HepG2 (cell line): Measurements from ENCODE around the gene PCLO. TPM values are rescaled to one million over a fixed set of nuclear protein-coding genes. Genes with fewer than 3 reads are reported as not detected.

Experiments
- ATAC-seq: fragments of 200-7000 bp; cut with Tn5 transposase; 3 replicates; pipeline ENCODE4 v1.9.1; 2020; ENCODE audit warnings: mild to moderate bottlenecking, moderate library complexity
- BruUV-seq: library from RNA; stranded (reverse); fragments of 400-500 nt; replicated peaks from 2 replicates; lab custom pipeline; 2021; lab: Mats Ljungman, UMichigan
- CTCF ChIA-PET: fragments of 300-600 bp; formaldehyde crosslinking; extraction: SDS; loops from one replicate; lab custom pipeline; 2021; ENCODE audit warnings: low total read pairs, inconsistent platforms, low intra/inter-chr PET ratio; lab: Yijun Ruan, JAX
- POLR2A ChIA-PET: fragments of 350-600 bp; sonication (Branson Sonifier 250); formaldehyde crosslinking; loops from one replicate; lab custom pipeline; 2020; ENCODE audit warnings: antibody characterized with exemption, inconsistent platforms; lab: Yijun Ruan, JAX
- DNase-seq: peaks from one replicate; pipeline ENCODE4 v3.0.0-alpha.2; 2015; ENCODE audit warnings: low spot score
- FAIRE-seq: peaks from 3 replicates; lab custom pipeline; 2011; peaks lifted over from hg19 to GRCh38; lab: Jason Lieb, UNC
- H2AFZ ChIP-seq: one replicate; pipeline ENCODE4 v1.6.1; 2011; ENCODE audit warnings: low read length, inconsistent platforms
- H3K27ac ChIP-seq: fragments of 300-600 bp; 3 replicates; pipeline ENCODE4 v1.8.0; 2011; ENCODE audit warnings: mixed run types, mild to moderate bottlenecking, mixed read lengths, low read length, inconsistent platforms; ENCODE audit not compliant: insufficient read depth; ENCODE audit errors: extremely low read length
- H3K27me3 ChIP-seq, 2 experiments: fragments of 200-600 bp in 1 of 2; 2 replicates in 1 of 2; 3 replicates in 1 of 2; pipeline versions ENCODE4 v1.6.0 to v1.8.0; 2011; ENCODE audit warnings: low read length in 2 of 2, mild to moderate bottlenecking in 2 of 2, moderate library complexity in 2 of 2, inconsistent platforms in 1 of 2; ENCODE audit not compliant: insufficient read depth in 2 of 2, control insufficient read depth in 1 of 2
- H3K36me3 ChIP-seq, 2 experiments: fragments of 200-600 bp in 1 of 2; replicated peaks in 1 of 2; 2 replicates in 1 of 2; 3 replicates in 1 of 2; pipeline versions ENCODE4 v1.5.1 to v1.8.0; 2011; ENCODE audit warnings: low read length in 2 of 2, inconsistent platforms in 1 of 2; ENCODE audit not compliant: insufficient read depth in 2 of 2, control insufficient read depth in 1 of 2
- H3K4me1 ChIP-seq: 2 replicates; pipeline ENCODE4 v1.5.1; 2012; ENCODE audit warnings: low read length, inconsistent platforms; ENCODE audit not compliant: insufficient read depth
- H3K4me2 ChIP-seq: 2 replicates; pipeline ENCODE4 v1.6.0; 2011; ENCODE audit warnings: low read depth, low read length, inconsistent platforms
- H3K4me3 ChIP-seq, 3 experiments: fragments of 200-600 bp in 1 of 3; sonication (generic), shearing (Covaris generic) in 1 of 3; replicated peaks in 1 of 3; 2 replicates each; pipeline ENCODE4 v1.5.1; 2011 to 2016; ENCODE audit warnings: low read length in 3 of 3, inconsistent platforms in 2 of 3, low read depth in 2 of 3, mild to moderate bottlenecking in 2 of 3, control low read depth in 1 of 3, mixed read lengths in 1 of 3; ENCODE audit not compliant: insufficient read depth in 1 of 3
- H3K79me2 ChIP-seq: one replicate; pipeline ENCODE4 v1.6.1; 2011; ENCODE audit warnings: low read length, inconsistent platforms; ENCODE audit not compliant: insufficient read depth
- H3K9ac ChIP-seq: 2 replicates; pipeline ENCODE4 v1.6.0; 2011; ENCODE audit warnings: mild to moderate bottlenecking, low read depth, low read length, inconsistent platforms; ENCODE audit not compliant: insufficient read depth
- H3K9me3 ChIP-seq: 2 replicates; pipeline ENCODE4 v1.5.1; 2012; ENCODE audit warnings: mild to moderate bottlenecking, low read length
- H4K20me1 ChIP-seq: 2 replicates; pipeline ENCODE4 v1.6.0; 2011; ENCODE audit warnings: inconsistent platforms, mild to moderate bottlenecking, low read length, moderate library complexity; ENCODE audit not compliant: insufficient read depth
- AFF4 ChIP-seq: sonication (generic); formaldehyde crosslinking; IDR thresholded peaks from 2 replicates; pipeline ENCODE4 v1.4.0; 2020; ENCODE audit warnings: missing genetic modification reagents
- CBX1 ChIP-seq: IDR thresholded peaks from one replicate; pipeline ENCODE4 v1.6.1; 2016; ENCODE audit warnings: antibody characterized with exemption, low read depth
- MATR3 ChIP-seq: sonication (generic); formaldehyde crosslinking; IDR thresholded peaks from 2 replicates; pipeline ENCODE4 v1.4.0; 2020; ENCODE audit warnings: missing genetic modification reagents
- NFE2L1 ChIP-seq: sonication (generic); formaldehyde crosslinking; IDR thresholded peaks from 2 replicates; pipeline ENCODE4 v1.4.0; 2020; ENCODE audit warnings: missing genetic modification reagents, mild to moderate bottlenecking, borderline replicate concordance
- NFKB2 ChIP-seq: sonication (generic); formaldehyde crosslinking; IDR thresholded peaks from 2 replicates; pipeline ENCODE4 v1.4.0; 2020; ENCODE audit warnings: missing genetic modification reagents, borderline replicate concordance
- SPEN ChIP-seq: sonication (generic); formaldehyde crosslinking; IDR thresholded peaks from 2 replicates; pipeline ENCODE4 v1.5.1; 2020; ENCODE audit warnings: low read depth, mild to moderate bottlenecking, missing genetic modification reagents
- XBP1 ChIP-seq: sonication (generic); formaldehyde crosslinking; IDR thresholded peaks from 2 replicates; pipeline ENCODE4 v1.5.0; 2020; ENCODE audit warnings: missing genetic modification reagents
- ZC3H13 ChIP-seq: sonication (generic); formaldehyde crosslinking; IDR thresholded peaks from 2 replicates; pipeline ENCODE4 v1.8.1; 2023; ENCODE audit warnings: mild to moderate bottlenecking, missing genetic modification reagents, moderate library complexity
- ZNF510 ChIP-seq: sonication (generic); formaldehyde crosslinking; IDR thresholded peaks from 2 replicates; pipeline ENCODE4 v1.4.0; 2020; ENCODE audit warnings: low read depth, mild to moderate bottlenecking, missing genetic modification reagents
- WGBS: methylation state at CpG from one replicate; pipeline ENCODE4 v1.1.6; 2017; ENCODE audit warnings: low lambda C conversion rate; 5-methylcytosine and 5-hydroxymethylcytosine counted together
- in situ Hi-C: cut with HindIII; loops from 2 replicates; pipeline ENCODE4 v1.10.0; 2017; ENCODE audit warnings: low pct_unique_long_range_greater_than_20kb; ENCODE audit not compliant: extremely low pct_ligation_motif_present
- intact Hi-C: fragments of 100-400 bp; cut with micrococcal nuclease; formaldehyde crosslinking; loops from one replicate; pipeline ENCODE4 v1.10.0; 2022; ENCODE audit not compliant: unreplicated experiment
- polyA plus RNA-seq, 8 experiments: library from polyadenylated mRNA; depleted of rRNA in 3 of 8; stranded (reverse) in 7 of 8; unstranded in 1 of 8; fragments of >200 nt; fragmentation: Illumina TruSeq in 4 of 8; extraction: Trizol in 4 of 8; gene quantifications; 2 replicates each; pipeline versions ENCODE4 v1.2.1 to v1.2.3, GENCODE V29; 2011 to 2016; ENCODE audit warnings: low read depth in 4 of 8, missing spikeins in 1 of 8, mixed read lengths in 1 of 8; ENCODE audit not compliant: insufficient read depth in 1 of 8
- total RNA-seq, 5 experiments: library from RNA; depleted of rRNA; stranded (reverse); fragments of >200 nt; fragmentation: Illumina TruSeq; extraction: Trizol; gene quantifications; 2 replicates each; pipeline ENCODE4 v1.2.3, GENCODE V29; 2016; ENCODE audit warnings: low read depth in 1 of 5
- TF ChIP-seq, protein P1 (sequence below): sonication (generic); formaldehyde crosslinking; IDR thresholded peaks from 2 replicates; pipeline ENCODE4 v1.8.1; 2023; ENCODE audit warnings: mild to moderate bottlenecking, moderate library complexity, missing genetic modification reagents
- TF ChIP-seq, protein P2 (sequence below): sonication (generic); formaldehyde crosslinking; IDR thresholded peaks from 2 replicates; pipeline ENCODE4 v1.9.0; 2021; ENCODE audit warnings: missing genetic modification reagents, mild to moderate bottlenecking, borderline replicate concordance
- TF ChIP-seq, protein P3 (sequence below): sonication (generic); formaldehyde crosslinking; IDR thresholded peaks from 2 replicates; pipeline ENCODE4 v1.9.0; 2021; ENCODE audit warnings: missing genetic modification reagents, borderline replicate concordance

Gene PCLO
- total and polyA plus RNA-seq, 2 of the 13 experiments (the other 11 are each of a cell fraction or from before 2014, with no cell fraction given) = 0.07 to 0.29 TPM

DNA sequence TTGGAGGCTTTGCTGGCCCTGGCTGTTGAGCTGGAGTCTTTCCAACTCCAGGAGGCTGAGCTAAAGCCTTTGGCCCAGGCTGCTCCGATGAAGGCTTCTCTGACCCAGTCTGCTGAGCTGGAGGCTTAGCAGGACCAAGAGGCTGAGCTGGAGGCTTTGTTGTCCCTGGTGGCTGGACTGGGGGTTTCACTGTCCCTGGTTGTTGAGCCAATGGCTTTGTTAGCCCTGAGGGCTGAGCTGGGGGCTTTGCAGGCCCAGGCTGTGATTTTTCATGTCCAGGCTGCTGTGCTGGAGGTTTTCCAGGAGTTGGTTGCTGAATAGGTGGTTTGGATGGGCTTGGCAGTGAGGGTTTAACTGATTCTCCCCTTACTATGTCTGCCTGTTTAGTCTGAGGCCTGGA is 7.3 kb downstream of the PCLO start (continued):
- TF ChIP-seq AFF4 (no peak), NFKB2 (CRISPR knock-in tag) (no peak)

DNA sequence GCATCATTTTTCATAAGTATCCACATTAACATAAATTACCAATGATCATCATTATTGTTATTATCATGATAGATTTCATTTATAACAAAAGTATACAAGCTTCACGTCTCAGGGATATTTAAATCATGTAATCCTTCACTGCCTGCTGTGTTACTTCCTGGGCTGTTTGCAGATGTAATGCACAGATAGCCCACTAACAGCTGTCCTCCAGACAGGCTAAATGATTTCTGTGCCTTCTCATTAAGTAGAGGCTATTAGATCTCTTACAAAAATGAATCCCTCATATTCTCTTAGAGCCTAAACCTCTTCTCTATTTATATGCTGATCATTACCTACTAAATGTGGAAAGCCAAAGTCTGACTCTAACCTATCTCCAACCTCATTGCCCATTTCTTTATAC is 9.3 kb downstream of the PCLO start:
- Histone ChIP-seq H3K36me3 (no peaks in the 10 kb centered on the region), H4K20me1 (no peaks in the 10 kb centered on the region; the same call in 1 of the 2 replicates), H3K4me3 (no peak overlapping the region), H2AFZ (no peak overlapping the region), H3K27me3 (no peaks in the 10 kb centered on the region), H3K9me3 (no peaks in the 10 kb centered on the region), H3K27ac (no peak overlapping the region), H3K79me2 (no peaks in the 10 kb centered on the region), H3K9ac (no peak overlapping the region), H3K4me1 (no peaks in the 10 kb centered on the region), H3K4me2 (no peak overlapping the region)
- BruUV-seq = no TSS peak
- in situ Hi-C loops (no loop called here), intact Hi-C loops (no loop called here)
- CTCF ChIA-PET = no interaction called here
- no peak for FAIRE-seq
- DNase-seq = no peak
- WGBS = 0% methylated on average over 1 of the region's 1 CpG
- ATAC-seq = no peak
- POLR2A ChIA-PET = no interaction called here
- no peak for TF ChIP-seq NFE2L1 (CRISPR knock-in tag)
- TF ChIP-seq, protein P1, sequence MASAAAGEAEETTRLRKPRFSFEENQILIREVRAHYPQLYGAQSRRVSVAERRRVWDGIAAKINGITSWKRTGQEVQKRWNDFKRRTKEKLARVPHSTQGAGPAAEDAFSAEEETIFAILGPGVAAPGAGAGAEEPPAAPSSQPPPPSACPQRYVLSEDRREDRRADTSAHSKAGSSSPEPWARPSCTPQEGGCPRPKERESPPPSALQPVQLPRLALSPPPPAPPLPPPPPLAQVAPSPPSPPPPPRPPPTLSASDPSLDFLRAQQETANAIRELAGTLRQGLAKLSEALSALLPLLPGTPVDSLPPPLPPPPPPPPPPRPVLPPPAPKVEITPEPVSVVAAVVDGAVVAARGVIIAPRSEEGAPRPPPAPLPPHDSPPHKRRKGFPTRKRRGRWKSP (CRISPR knock-in tag) = no peak
- TF ChIP-seq, protein P2, sequence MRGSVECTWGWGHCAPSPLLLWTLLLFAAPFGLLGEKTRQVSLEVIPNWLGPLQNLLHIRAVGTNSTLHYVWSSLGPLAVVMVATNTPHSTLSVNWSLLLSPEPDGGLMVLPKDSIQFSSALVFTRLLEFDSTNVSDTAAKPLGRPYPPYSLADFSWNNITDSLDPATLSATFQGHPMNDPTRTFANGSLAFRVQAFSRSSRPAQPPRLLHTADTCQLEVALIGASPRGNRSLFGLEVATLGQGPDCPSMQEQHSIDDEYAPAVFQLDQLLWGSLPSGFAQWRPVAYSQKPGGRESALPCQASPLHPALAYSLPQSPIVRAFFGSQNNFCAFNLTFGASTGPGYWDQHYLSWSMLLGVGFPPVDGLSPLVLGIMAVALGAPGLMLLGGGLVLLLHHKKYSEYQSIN (CRISPR knock-in tag) = no peak
- no peak for TF ChIP-seq SPEN (CRISPR knock-in tag)
- TF ChIP-seq CBX1 = no peak
- no peak for TF ChIP-seq ZNF510 (CRISPR knock-in tag)
- TF ChIP-seq, protein P3, sequence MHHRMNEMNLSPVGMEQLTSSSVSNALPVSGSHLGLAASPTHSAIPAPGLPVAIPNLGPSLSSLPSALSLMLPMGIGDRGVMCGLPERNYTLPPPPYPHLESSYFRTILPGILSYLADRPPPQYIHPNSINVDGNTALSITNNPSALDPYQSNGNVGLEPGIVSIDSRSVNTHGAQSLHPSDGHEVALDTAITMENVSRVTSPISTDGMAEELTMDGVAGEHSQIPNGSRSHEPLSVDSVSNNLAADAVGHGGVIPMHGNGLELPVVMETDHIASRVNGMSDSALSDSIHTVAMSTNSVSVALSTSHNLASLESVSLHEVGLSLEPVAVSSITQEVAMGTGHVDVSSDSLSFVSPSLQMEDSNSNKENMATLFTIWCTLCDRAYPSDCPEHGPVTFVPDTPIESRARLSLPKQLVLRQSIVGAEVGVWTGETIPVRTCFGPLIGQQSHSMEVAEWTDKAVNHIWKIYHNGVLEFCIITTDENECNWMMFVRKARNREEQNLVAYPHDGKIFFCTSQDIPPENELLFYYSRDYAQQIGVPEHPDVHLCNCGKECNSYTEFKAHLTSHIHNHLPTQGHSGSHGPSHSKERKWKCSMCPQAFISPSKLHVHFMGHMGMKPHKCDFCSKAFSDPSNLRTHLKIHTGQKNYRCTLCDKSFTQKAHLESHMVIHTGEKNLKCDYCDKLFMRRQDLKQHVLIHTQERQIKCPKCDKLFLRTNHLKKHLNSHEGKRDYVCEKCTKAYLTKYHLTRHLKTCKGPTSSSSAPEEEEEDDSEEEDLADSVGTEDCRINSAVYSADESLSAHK (CRISPR knock-in tag) = no peak
- no peak for TF ChIP-seq MATR3 (CRISPR knock-in tag)
- no peak for TF ChIP-seq XBP1 (CRISPR knock-in tag)
- TF ChIP-seq ZC3H13 (CRISPR knock-in tag) = no peak
